K562 treated with DMSO at 1 percent for 4 hours (cell line): ENCODE data around the gene GARS1. TPM values are rescaled to one million over a fixed set of nuclear protein-coding genes. Genes with fewer than 3 reads are reported as not detected.

Source experiments
- total RNA-seq: library from RNA; unstranded; fragments of 300-600 nt; gene quantifications from 2 replicates; pipeline ENCODE4 v1.2.3, GENCODE V29; 2022; ENCODE audit not compliant: insufficient read depth

The GARS1 gene
- 276 and 303 TPM in 2 replicates for total RNA-seq

GRCh38 chr7:30594540-30595435 lies at the start of gene GARS1:
GARS1 (plus strand) TSS chr7:30594878; CDS start chr7:30594922, 44 bp downstream.

GRCh38 chr7:30682212-30683083 lies 87.8 kb downstream of the GARS1 start, which contains the start of gene CRHR2:
CRHR2 (minus strand) TSS chr7:30682456; CDS start chr7:30682280, 176 bp downstream.

Other genes starting within 250 kb of the GARS1 start
- 3.5 and 5.9 TPM in 2 replicates for gene NOD1, start 116.1 kb upstream of the GARS1 start, total RNA-seq
- gene GGCT, start 90.0 kb upstream of the GARS1 start, total RNA-seq = 58.7 and 65.4 TPM in 2 replicates
- not detected in 2 replicates for gene CRHR2, start 87.6 kb downstream of the GARS1 start, total RNA-seq
- not detected in 2 replicates for gene INMT, start 157.3 kb downstream of the GARS1 start, total RNA-seq
- 6.5 and 8.7 TPM in 2 replicates for gene MINDY4, start 176.5 kb downstream of the GARS1 start, total RNA-seq